Kasumi-1 (cell line): Measurements from ENCODE around the gene MSX2.

Experiments
- DNase-seq, 2 experiments: peaks; one replicate each; lab custom pipeline; 2025; lab: John Stamatoyannopoulos, UW

Gene MSX2

DNA sequence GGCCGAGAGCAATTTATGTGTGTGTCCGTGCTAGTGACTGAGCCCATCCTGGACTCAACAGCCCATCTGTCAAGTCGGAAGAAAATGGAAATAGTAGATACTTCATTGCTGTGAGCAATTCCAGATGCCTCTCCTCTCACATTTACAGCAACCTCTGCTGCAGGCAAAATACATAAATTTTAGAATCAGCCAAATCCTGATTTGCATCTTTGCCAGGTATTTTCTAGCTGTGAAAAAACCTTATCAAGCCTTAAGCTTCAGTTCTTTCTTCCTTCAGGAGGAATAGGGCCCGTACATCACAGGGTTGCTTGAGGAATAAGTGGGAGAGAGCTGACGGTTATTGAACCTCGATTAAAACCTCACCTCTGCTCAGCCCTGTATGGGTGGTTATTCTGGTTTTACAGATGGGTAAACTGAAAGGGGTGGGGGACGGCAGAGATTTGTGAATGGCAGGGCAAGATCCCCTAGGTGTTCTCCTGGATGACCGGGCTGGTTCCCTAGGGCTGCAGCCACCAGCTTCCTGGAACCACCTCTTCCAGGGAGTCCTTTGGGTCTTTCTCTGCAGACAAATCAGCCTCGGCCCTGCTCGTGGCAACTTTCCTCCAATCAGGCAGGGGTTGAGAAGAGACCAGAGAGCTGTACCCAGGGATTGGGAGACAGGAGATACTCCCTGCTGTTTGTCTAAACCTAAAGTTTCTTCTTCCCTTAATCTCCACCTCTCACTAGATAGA lies 5.3 kb upstream of the MSX2 start:
- no peak for DNase-seq

DNA sequence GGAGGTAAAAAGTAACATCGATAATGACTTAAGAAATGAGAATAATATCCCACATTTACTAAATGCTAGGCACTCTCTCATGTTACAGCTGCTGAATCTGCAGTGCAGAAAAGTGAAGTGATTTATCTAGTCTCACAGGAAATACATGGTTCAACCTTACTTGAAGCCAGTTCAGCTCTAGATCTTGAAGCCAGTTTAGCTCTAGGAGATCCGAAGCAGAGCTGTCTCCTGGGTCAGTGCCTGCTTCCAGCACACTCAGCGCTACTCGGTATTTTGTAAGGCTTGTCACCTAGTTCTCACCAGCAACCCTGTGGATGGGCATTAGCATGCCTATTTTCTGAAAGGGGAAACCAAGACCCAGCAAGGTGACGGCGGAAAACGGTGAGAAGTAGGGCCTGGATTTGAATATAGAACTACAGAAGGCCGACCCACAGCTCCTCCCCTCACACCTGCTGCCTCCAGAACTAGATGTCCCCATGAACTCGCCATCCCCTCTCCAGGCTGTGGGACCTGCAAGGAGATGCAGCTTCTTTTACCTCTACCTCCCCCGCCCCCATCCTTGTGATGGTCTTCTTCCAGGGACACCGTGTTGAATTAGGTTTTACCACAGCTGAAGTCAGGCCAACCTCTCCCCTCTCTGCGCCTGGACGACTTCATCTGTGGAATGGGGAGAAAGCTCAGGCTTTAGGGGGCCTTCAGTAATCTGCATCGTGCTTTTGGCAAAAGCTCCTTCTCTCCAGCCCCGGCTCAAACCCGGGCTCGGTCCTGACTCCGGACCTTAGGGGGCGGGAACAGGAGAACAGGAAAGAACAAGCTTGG lies 4.4 kb upstream of the MSX2 start:
- DNase-seq = no peak

DNA sequence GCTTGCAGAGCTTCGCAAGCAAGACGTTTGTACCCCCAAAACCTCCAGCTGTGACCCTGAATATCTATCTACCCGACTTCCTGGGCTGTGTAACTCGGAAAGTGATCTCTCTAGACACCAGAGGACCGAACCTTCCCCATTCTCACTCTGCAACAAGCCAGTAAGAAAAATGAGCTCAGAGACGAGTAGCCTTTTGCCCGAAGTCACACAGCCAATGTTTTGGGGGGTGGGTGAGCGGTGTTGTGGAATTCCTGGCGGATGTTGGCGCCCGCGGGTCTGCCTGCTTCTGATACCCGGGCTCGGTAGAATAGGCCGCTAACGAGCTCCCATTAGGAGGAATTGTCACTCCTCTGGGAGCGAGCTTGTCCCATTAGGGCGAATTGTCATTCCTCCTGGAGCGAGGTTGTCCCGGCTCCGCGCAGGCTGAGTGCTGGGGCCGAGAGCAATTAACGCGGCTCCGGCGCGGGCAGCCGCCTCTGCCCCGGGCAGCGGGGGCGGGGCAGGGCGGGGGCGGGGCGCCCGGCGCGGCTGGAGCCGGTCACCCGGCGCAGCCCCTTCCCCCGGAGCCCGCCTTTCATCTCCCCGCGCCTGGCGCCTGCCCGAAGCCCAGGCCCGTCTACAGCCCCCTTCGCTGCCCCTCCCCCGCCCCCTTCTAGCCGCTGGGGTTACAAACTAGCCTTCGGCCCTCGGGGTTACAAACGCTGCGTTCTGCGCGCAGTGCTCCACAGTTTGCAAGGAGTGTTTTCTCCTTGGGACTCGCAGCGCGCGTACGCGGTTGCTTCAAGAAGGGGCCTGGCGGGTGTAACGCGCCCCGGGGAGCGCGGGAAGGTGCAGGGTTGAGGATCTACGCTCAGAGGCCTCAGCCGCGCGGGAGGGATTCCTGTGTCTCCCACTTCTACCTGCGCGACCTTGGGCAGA lies 3.5 kb upstream of the MSX2 start:
- DNase-seq = no peak

DNA sequence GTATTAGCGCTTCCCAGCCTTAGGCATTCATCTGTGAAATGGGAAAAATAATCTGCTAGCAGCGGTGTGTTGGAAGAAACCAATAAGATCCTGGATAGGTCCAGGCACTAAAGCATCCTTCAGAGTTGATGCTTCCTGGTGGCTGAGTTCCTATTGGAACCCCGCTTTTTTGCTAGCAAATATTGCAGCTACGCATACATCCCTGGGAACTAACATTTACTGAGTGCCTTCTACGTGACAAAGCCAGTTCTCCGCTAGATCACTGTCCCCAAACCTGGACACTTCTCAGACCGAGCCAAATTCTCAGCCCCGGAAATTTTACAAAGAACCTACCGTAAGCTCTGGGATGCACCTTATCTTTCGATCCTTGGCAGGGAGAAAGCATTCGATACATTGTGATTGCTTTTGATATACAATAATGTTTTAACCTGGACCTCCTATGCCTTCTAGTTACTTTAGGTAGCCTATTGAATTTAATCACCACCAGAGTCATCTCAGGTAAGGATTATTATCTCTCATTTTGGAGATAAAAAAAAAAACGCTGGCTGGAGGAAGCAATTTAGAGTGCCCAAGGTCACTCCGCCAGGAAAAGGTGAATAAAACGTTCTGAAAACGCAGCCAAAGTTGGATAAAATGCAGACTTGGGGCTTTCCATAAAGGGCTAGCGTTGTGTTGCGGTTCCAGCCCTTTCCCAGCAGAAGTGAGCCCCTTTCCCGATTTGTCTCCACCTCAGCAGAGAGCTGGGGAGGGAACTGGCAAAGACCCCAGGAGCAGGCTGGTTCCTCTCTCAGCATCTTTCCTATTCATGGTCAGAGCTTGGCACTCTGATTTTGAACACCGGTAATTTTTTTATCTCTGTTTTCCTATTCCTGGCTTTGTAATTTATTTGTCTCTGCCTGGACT lies 2.6 kb upstream of the MSX2 start:
- no peak for DNase-seq

DNA sequence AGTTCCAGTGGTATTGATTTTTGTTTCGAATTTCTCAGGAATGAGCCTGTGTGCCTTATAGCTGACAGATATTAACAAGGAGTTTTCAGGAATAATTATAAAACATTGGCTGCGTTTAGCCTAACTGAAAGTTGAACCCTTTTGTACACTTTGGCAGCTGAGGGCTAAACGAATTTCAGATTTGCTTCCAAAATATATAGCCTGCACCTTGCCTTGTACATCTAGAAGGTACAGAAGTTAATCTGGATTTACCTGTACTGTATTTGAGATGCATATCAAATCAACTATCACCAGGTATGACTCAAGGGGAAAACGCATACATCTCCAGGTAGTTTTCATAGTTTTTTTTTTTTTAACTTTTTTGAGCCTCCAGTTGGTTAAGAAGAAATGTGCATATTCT lies 1.9 kb upstream of the MSX2 start:
- no peak for DNase-seq

DNA sequence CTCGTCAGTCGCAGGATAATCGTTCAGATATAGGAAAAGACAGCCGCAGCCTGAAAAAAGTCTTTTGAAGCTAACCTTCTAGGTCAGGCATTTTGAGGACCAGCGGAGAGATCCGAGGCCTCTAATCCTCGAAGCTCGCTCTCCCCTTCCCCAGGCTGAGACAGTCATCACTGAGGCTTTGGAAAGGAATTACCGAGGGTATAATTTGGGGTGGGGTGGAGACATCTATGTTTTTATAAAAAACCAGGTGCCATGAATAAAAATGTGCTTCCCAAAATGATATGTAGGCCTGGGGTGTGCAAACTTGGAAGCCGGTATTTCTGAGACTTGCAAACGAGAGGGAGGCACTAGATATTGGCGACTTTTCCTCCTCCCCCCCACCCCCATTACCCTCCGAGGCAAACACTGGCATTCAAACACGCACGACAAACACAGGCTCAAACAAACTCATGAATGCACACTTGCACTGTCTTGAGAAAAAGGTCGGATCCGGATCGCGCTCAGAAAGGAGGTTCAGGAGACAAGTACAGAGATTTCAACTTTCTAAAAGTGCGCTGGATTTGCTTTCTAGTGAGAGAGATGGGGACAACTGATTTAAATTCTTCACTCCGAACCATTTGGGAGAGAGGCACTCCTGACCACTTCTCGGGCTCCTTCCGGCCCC lies 935 bp upstream of the MSX2 start:
- no peak for DNase-seq

DNA sequence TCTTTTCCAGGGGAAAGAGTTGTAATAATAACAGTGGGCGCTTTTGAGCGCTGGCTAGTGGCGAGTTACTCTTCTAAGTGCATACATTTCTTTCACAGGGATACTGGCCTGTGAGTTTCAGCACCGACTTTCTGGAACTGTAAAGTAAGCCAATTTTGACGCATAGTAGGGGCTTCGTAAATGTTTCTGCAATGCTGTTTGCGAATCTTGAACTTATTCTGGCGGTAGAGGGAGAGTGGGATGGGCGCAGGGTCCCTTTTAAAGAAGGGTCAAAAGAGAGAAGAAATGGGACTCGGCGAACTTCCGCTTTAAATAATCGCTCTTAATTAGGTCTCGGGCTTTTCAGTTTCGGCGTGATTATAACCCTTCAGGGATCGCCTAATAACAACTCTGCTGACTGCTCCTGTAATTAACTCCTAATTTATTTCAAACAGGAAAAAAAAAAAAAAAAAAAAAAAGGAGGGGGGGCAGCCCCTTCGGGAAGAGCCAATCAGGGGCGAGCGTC lies 351 bp upstream of the MSX2 start:
- DNase-seq = no peak

DNA sequence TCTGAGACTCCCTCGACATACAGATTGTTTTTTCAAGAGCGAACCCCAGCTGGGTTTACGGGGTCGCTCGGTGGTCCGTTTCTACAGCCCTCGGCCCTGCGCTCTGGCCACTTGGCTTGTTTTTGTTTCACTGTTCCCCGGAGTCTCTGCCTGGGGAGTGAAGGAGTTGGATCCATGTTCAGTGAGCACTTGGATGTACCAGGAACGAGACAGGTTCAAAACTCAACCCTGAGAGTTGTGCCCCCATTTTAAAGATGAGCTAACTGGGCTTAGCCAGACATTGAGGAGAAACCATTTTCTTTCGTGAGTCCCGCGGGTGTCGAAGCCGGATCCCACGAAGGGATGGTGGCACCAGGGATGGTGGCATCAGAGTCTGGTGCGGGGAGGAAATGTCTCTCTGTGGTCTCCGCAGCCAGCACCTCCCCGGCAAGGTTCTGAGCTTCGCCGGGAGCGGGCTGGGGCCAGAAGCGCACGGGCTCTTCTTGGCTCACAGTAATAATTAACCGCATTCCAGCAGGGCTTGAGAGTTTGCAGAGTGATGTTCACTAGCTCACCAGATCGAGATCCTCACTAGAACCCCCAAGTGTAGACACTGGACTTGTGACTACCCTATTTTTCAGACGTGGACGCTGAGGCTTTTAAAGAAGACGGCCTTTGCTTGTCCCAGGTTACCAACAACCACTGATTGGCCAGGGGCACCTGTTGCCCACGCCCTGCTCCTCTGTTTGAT lies 1.0 kb downstream of the MSX2 start:
- DNase-seq = no peak

DNA sequence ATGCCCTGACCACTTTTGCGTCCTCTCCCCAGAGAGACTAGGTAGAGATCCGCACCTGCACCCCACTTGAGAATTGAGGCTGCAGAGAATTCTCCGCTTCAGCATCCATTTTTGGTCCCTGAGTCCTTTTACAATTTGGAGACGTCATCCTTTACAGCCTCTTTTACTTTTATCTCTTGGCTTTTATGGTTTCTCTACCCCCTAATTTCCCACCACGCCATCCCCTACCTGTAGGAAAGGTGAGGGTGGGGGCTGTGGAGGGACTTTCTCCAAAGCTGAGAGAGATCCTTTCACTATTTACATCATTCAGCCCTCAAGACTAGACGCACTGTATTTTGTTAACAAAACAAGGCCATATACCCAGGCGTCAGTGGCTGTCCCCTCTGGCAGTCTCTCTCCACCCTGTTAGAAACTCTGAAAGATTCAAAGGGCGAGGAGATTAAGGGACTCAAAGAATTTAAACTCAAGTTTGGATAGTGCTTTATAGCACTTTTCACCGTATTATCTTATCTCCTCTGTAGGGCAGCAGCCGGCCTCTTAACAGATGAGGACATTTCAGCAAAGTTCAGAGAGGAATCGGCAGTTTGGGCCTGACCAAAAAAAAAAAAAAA lies 1.7 kb downstream of the MSX2 start:
- DNase-seq = no peak

DNA sequence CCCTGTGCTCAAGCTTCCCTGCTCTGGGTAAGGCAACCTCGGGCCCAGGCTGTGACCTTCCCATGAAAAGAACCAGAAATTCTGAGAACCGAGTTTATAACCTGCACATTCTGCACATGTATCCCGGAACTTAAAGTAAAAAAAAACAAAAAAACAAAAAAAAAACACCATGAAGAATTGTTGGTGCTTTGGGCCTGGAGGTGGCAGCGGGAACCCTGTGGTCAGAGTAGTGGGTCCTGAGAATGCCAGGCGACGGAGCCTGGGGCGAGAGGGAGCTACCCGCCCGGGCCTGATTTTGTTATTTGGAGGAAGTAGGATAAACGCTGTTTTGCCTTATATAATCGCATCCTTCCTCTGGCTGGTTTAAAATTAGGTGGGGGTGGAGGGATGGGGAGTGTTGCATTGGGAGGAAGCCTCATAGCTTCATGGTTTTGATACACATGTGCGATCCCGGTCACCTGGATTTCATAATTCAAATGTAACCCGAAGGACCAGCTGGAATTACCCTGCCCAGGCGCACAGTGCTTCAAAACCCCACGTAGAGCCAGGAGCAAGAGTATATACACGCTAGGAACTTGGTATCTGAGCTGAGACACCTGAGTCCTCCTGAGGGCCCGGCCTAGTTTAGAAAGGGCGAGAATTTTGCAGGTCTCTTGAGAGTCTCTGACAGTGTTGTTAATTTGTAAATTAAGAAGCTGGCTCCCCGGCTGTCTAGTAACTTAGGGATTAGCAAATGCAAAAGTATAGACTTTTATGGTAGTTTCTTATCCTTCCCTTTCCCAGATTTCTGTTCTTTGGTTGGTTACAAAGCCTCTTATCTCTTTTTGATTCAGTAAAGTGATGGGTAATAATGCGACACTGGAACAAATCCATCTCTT lies 2.8 kb downstream of the MSX2 start:
- DNase-seq = no peak

DNA sequence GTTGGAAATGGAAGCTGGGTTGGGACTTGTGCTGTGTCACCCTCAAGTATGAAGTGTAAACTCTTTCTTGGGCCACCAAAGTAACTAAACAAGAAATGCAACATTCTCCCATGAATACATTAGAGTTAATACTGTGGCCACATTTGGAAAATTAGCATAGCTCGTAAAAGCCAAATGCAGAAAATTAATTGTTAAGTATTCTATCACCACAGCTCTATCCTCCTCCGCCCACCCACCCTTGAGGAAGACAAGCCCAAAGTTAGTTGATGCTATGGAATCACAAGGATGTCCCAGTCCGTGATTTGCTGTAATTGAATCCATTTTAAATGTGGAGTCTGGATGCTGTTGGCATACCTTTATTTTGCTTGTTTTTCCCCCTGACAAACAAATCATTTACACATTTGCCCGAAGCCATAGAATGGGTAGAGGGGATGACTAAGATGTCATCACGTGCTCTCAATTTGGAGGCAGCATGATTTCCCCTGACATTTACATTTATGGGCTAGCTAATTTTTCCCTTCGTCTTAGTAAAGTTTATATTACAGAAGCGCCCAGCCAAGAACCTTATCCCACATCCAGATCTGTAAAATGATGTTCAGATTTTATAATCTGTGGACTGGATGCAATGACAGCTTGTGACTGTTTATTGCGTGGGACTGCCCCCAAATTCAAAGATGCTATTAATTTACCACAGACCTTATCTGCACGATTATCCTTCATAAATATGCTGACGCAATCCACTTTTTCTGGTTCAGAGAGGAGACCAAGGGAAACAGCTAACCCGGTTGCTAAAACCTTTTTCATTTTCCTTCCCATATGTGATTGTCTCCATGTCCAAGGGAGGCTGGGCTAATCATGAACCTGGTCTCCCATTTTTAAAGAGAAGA lies 3.7 kb downstream of the MSX2 start:
- no peak for DNase-seq

DNA sequence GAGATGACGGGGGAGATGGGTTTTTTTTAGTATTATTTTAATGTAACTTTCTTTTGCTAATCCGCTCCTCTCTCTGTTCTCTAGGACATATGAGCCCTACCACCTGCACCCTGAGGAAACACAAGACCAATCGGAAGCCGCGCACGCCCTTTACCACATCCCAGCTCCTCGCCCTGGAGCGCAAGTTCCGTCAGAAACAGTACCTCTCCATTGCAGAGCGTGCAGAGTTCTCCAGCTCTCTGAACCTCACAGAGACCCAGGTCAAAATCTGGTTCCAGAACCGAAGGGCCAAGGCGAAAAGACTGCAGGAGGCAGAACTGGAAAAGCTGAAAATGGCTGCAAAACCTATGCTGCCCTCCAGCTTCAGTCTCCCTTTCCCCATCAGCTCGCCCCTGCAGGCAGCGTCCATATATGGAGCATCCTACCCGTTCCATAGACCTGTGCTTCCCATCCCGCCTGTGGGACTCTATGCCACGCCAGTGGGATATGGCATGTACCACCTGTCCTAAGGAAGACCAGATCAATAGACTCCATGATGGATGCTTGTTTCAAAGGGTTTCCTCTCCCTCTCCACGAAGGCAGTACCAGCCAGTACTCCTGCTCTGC lies 4.8 kb downstream of the MSX2 start:
- no peak for DNase-seq

DNA sequence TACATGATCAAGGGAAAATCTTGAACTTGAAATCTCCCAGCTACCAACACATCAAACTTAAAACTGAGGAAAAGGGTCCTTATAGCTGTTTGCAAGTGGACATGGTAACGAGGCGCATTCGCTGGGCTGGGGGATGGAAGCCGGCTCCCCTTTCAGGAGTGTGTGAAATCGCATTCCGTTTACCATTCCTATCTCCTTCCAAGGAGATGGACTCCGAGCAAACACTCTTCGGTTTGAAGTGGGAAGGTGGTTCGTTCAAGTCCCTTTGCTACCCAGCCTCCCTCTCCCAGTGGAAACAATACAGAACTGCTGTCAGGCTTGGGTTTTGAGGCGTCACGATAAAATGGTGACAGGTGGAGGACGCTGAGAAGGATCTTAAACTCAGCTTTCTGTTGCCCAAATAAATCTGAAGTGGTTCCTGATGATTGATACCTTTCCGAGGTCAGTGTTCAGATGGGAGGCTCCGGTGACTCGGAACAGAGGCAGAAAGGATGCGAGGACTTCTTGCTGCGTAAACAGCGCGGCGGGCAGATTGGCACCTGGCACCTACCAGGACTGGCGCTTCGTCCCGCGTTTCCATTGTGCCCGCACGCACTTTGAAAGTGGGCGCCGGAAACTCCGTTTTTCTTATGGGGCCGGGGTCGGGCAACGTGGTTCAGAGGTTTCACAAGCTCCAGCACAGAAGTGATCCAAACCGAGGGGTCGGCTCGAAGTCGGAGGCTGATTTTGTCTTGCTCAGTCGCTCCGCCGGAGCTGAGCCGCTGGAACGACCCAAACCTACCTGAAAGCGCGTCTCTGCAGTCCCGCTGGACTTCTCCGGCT lies 7.0 kb downstream of the MSX2 start:
- DNase-seq = no peak

DNA sequence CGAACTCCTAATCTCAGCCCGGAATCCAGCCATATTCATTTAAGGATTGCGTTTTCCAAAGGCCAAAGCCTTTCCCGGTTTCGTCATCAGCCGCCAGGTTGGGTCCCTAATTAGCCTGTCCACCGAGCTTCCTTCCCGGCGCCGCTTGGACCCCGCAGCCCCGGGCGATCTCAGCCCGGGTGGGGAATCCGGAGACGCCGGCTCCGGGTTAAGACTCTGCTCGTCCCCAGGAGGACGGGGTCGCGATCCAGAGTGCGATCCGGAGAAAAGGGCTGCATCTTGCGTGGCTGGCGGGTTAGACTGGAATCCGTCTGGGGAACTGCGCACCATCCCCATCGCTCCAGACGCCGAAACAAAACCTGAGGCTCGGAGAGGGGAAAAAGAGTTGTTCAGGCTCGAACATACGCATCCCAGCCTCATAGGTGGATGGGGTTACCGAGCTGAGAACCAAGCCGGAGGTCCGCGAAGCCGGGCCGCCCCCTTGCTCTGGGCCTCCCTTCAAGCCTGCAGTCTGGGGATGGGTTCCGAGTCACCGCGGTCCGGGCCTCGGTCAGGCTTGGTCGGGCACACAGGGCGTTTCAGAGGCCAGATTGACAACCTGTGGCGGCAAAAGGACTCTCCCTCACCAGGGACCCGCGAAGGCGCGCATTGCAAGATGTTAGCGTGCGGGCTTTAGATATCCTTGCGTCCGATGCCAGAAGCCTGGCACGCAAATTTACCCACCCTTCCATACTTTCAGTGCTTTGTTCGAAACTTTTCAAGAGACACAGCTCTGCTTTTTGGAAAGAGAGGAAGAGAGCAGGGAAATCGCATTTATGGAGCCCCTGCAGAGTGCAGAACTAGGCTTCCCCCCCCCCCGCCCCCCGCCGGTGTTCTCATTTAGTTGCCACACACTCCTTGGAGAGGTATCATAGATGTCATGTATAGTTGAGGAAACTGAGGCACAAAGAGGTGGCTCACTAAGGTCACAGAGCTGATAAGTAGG lies 7.9 kb downstream of the MSX2 start:
- DNase-seq = no peak

DNA sequence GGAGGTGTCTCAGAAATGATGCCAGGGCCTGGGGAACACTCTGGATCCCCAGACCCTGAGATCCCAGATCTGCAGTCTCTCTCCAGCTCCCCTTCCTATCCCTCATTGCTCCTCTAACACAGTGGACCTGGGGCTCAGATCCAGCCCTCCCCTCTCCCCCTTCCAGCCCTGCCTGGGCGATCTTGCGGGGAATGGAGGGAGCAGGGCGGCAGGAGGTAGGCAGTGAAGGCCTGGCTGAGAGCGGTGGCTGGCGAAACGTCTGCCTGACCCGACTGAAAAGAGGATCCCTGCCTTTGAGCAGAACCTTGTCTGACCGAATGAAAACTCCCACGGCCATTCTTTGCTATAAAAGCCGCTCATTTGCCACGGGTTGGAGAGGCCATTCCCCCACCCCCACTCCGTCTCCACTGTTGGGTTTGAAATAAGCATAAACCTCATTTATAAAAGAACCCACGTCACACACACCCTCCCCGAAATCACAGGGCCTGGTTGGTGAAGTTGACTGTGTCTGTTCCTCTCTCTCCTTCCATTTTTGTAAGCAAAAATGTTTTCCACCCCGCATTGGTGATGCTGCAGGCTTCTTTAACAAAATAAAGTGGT lies 8.8 kb downstream of the MSX2 start:
- DNase-seq = no peak
